HepG2 (cell line): ENCODE results near the gene ANKS4B. TPM values are rescaled to one million over a fixed set of nuclear protein-coding genes. Genes with fewer than 3 reads are reported as not detected.
A peak's percentile ranks its signal among the peaks of the same experiment; 100 is the strongest.

ENCODE experiments used
- MED8 ChIP-seq: sonication (generic); formaldehyde crosslinking; IDR thresholded peaks from 2 replicates; pipeline ENCODE4 v1.8.1; 2023; ENCODE audit warnings: mild to moderate bottlenecking, missing genetic modification reagents; ENCODE audit not compliant: insufficient replicate concordance
- PAX8 ChIP-seq: sonication (generic); formaldehyde crosslinking; IDR thresholded peaks from 2 replicates; pipeline ENCODE4 v1.8.0; 2022; ENCODE audit warnings: mild to moderate bottlenecking, missing genetic modification reagents, borderline replicate concordance
- SMC3 ChIP-seq: IDR thresholded peaks from 2 replicates; pipeline ENCODE4 v1.6.1; 2011; ENCODE audit warnings: low read length, improper control_type of control experiment
- SOX13 ChIP-seq, 3 experiments: fragments of 450-650 bp in 1 of 3; sonication (generic) in 1 of 3; formaldehyde crosslinking in 1 of 3; IDR thresholded peaks in 2 of 3; conservative IDR thresholded peaks in 1 of 3; 2 replicates each; pipeline versions ENCODE4 v1.5.0 to v1.6.1; 2016 to 2020; ENCODE audit warnings: antibody characterized with exemption in 1 of 3, mild to moderate bottlenecking in 1 of 3, missing compliant biosample characterization in 1 of 3, missing genetic modification reagents in 1 of 3, moderate library complexity in 1 of 3
- SPEN ChIP-seq: sonication (generic); formaldehyde crosslinking; IDR thresholded peaks from 2 replicates; pipeline ENCODE4 v1.5.1; 2020; ENCODE audit warnings: low read depth, mild to moderate bottlenecking, missing genetic modification reagents
- SUZ12 ChIP-seq: fragments of 150-350 bp; IDR thresholded peaks from 2 replicates; pipeline ENCODE4 v1.6.1; 2014; ENCODE audit warnings: low read depth, low read length
- TBP ChIP-seq: sonication (generic); formaldehyde crosslinking; IDR thresholded peaks from 2 replicates; pipeline ENCODE4 v1.5.0; 2020; ENCODE audit warnings: missing genetic modification reagents
- TBX2 ChIP-seq: sonication (generic); formaldehyde crosslinking; IDR thresholded peaks from 2 replicates; pipeline ENCODE4 v1.5.0; 2020; ENCODE audit warnings: missing genetic modification reagents, mild to moderate bottlenecking, borderline replicate concordance
- TGIF2 ChIP-seq: IDR thresholded peaks from 2 replicates; pipeline ENCODE4 v1.6.1; 2016; ENCODE audit warnings: control low read depth, missing compliant biosample characterization
- ZBTB7B ChIP-seq: sonication (generic); formaldehyde crosslinking; IDR thresholded peaks from 2 replicates; pipeline ENCODE4 v1.4.0; 2020; ENCODE audit warnings: missing genetic modification reagents
- ZFP90 ChIP-seq: sonication (generic); formaldehyde crosslinking; IDR thresholded peaks from 2 replicates; pipeline ENCODE4 v1.8.0; 2022; ENCODE audit warnings: missing genetic modification reagents, mild to moderate bottlenecking, inconsistent platforms, borderline replicate concordance
- ZFY ChIP-seq: sonication (generic); formaldehyde crosslinking; IDR thresholded peaks from 2 replicates; pipeline ENCODE4 v1.4.0; 2020; ENCODE audit warnings: missing genetic modification reagents
- ZNF232 ChIP-seq: sonication (generic); formaldehyde crosslinking; IDR thresholded peaks from 2 replicates; pipeline ENCODE4 v1.4.0; 2020; ENCODE audit warnings: missing genetic modification reagents, borderline replicate concordance
- ZNF30 ChIP-seq: sonication (generic); formaldehyde crosslinking; IDR thresholded peaks from 2 replicates; pipeline ENCODE4 v1.5.0; 2020; ENCODE audit warnings: mild to moderate bottlenecking, missing genetic modification reagents
- ZNF350 ChIP-seq: sonication (generic); formaldehyde crosslinking; IDR thresholded peaks from 2 replicates; pipeline ENCODE4 v1.4.0; 2020; ENCODE audit warnings: mild to moderate bottlenecking, low read depth, missing genetic modification reagents, borderline replicate concordance
- ZNF652 ChIP-seq: IDR thresholded peaks from 2 replicates; pipeline ENCODE4 v1.6.1; 2016; ENCODE audit warnings: low read depth, borderline replicate concordance
- ZNF740 ChIP-seq: sonication (generic); formaldehyde crosslinking; IDR thresholded peaks from 2 replicates; pipeline ENCODE4 v1.4.0; 2020; ENCODE audit warnings: missing genetic modification reagents
- ZNF746 ChIP-seq: sonication (generic); formaldehyde crosslinking; IDR thresholded peaks from 2 replicates; pipeline ENCODE4 v1.8.0; 2022; ENCODE audit warnings: mild to moderate bottlenecking, missing genetic modification reagents
- ZNF841 ChIP-seq: sonication (generic); formaldehyde crosslinking; IDR thresholded peaks from 2 replicates; pipeline ENCODE4 v1.8.1; 2023; ENCODE audit warnings: missing genetic modification reagents, borderline replicate concordance
- polyA plus RNA-seq, 8 experiments: library from polyadenylated mRNA; depleted of rRNA in 3 of 8; stranded (reverse) in 7 of 8; unstranded in 1 of 8; fragments of >200 nt; fragmentation: Illumina TruSeq in 4 of 8; extraction: Trizol in 4 of 8; gene quantifications; 2 replicates each; pipeline versions ENCODE4 v1.2.1 to v1.2.3, GENCODE V29; 2011 to 2016; ENCODE audit warnings: low read depth in 4 of 8, missing spikeins in 1 of 8, mixed read lengths in 1 of 8; ENCODE audit not compliant: insufficient read depth in 1 of 8
- total RNA-seq, 5 experiments: library from RNA; depleted of rRNA; stranded (reverse); fragments of >200 nt; fragmentation: Illumina TruSeq; extraction: Trizol; gene quantifications; 2 replicates each; pipeline ENCODE4 v1.2.3, GENCODE V29; 2016; ENCODE audit warnings: low read depth in 1 of 5
- TF ChIP-seq, protein P1 (sequence below): sonication (generic); formaldehyde crosslinking; IDR thresholded peaks from 2 replicates; pipeline ENCODE4 v1.8.0; 2022; ENCODE audit warnings: mild to moderate bottlenecking, missing genetic modification reagents
- TF ChIP-seq, protein P2 (sequence below): sonication (generic); formaldehyde crosslinking; IDR thresholded peaks from 2 replicates; pipeline ENCODE4 v1.5.1; 2020; ENCODE audit warnings: mild to moderate bottlenecking, missing genetic modification reagents, moderate library complexity
- TF ChIP-seq, protein P3 (sequence below): sonication (generic); formaldehyde crosslinking; conservative IDR thresholded peaks from 2 replicates; pipeline ENCODE4 v1.4.0; 2020; ENCODE audit warnings: missing genetic modification reagents

Gene ANKS4B
- total and polyA plus RNA-seq, 2 of the 13 experiments (the other 11 are each of a cell fraction or from before 2014, with no cell fraction given) = 6.5 to 30.0 TPM

DNA sequence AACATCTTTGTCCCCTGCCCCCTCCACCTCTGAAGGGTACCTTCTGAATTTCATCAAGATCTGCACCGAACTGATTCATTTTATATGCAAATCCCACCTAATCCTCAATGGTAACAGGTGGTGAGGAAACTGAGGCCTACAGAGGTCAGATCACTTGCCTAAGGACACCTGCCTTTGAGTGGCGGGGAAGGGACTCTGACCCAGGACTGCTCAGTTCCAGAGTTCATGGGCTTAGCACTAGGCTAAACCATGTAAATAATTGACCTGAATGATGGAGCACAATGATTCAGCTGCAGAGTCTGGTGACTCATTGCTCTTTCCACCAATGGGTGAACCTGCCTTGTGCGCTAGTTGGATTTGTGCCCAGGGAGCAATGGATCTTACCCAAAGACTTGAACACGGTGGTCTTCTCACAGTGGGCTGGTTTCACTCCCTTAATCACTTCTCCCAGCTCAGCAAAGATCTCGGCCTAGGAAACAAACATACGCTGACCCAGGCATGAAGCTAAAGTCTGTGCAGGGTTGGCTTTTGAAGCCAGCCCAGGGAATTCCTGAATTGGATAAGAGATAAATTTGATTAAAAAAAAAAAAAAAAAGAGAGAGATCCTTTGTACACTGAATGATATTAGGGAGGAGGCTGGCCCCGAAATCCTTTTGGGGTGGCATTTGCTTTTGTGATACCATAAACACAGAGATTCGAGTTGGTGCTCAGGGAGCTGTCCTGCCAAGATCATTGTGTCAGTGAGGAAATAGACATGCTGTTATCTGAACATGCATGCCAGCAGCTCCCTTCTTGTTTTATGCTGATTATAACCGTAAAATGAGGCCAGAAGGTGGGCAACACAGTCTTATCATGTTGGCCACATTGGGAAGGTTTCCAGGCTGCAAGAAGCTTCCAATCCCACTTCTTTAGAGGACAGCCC is 27.6 kb downstream of the ANKS4B start (continued):
- TF ChIP-seq, protein P1, sequence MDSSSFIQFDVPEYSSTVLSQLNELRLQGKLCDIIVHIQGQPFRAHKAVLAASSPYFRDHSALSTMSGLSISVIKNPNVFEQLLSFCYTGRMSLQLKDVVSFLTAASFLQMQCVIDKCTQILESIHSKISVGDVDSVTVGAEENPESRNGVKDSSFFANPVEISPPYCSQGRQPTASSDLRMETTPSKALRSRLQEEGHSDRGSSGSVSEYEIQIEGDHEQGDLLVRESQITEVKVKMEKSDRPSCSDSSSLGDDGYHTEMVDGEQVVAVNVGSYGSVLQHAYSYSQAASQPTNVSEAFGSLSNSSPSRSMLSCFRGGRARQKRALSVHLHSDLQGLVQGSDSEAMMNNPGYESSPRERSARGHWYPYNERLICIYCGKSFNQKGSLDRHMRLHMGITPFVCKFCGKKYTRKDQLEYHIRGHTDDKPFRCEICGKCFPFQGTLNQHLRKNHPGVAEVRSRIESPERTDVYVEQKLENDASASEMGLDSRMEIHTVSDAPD = no peak
- TF ChIP-seq ZNF232 (CRISPR knock-in tag) (peak; percentile 39; the same call in 1 of the 2 replicates), SMC3 (no peak; the same call in 1 of the 2 replicates), ZNF746 (CRISPR knock-in tag) (no peak), TBX2 (peak; percentile 83), SPEN (CRISPR knock-in tag) (peak; percentile 83; the same call in 1 of the 2 replicates), ZFY (CRISPR knock-in tag) (peak; percentile 85), TBP (CRISPR knock-in tag) (no peak), ZNF652 (peak; percentile 31; the same call in 1 of the 2 replicates), MED8 (CRISPR knock-in tag) (no peak), PAX8 (CRISPR knock-in tag) (0 out of 2 replicates have a peak, but pooled peaks have one; percentile 47), ZNF841 (no peak), SUZ12 (no peak), ZNF740 (CRISPR knock-in tag) (no peak), ZFP90 (peak; percentile 79), SOX13 (IDR thresholded peaks at IDR 0.05) (peak; percentile 49; the same call in 1 of the 2 replicates), SOX13 (CRISPR knock-in tag; conservative IDR thresholded peaks at IDR 0.05 in 1 of 2, IDR thresholded peaks at IDR 0.05 in 1 of 2) (peak in 1 of 2 experiments; percentile 92; a peak in 2 of 4 replicates), TGIF2 (CRISPR knock-in tag) (peak; percentile 76; the same call in 1 of the 2 replicates), ZBTB7B (CRISPR knock-in tag) (peak; percentile 69), ZNF30 (CRISPR knock-in tag) (no peak), ZNF350 (CRISPR knock-in tag) (peak; percentile 89)
- TF ChIP-seq, protein P2, sequence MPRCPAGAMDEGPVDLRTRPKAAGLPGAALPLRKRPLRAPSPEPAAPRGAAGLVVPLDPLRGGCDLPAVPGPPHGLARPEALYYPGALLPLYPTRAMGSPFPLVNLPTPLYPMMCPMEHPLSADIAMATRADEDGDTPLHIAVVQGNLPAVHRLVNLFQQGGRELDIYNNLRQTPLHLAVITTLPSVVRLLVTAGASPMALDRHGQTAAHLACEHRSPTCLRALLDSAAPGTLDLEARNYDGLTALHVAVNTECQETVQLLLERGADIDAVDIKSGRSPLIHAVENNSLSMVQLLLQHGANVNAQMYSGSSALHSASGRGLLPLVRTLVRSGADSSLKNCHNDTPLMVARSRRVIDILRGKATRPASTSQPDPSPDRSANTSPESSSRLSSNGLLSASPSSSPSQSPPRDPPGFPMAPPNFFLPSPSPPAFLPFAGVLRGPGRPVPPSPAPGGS (CRISPR knock-in tag) = 0 out of 2 replicates have a peak, but pooled peaks have one; percentile 53
- TF ChIP-seq, protein P3, sequence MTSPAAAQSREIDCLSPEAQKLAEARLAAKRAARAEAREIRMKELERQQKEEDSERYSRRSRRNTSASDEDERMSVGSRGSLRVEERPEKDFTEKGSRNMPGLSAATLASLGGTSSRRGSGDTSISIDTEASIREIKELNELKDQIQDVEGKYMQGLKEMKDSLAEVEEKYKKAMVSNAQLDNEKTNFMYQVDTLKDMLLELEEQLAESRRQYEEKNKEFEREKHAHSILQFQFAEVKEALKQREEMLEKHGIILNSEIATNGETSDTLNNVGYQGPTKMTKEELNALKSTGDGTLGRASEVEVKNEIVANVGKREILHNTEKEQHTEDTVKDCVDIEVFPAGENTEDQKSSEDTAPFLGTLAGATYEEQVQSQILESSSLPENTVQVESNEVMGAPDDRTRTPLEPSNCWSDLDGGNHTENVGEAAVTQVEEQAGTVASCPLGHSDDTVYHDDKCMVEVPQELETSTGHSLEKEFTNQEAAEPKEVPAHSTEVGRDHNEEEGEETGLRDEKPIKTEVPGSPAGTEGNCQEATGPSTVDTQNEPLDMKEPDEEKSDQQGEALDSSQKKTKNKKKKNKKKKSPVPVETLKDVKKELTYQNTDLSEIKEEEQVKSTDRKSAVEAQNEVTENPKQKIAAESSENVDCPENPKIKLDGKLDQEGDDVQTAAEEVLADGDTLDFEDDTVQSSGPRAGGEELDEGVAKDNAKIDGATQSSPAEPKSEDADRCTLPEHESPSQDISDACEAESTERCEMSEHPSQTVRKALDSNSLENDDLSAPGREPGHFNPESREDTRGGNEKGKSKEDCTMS (CRISPR knock-in tag) = peak; percentile 75; the same call in 1 of the 2 replicates
